ENCODE measurements around the gene CMSS1.
"Not testable (repeated sequence)": the region's sequence is repeated elsewhere in the genome, so short reads cannot be mapped to it uniquely, and the experiment has no call there.

Gene CMSS1

DNA sequence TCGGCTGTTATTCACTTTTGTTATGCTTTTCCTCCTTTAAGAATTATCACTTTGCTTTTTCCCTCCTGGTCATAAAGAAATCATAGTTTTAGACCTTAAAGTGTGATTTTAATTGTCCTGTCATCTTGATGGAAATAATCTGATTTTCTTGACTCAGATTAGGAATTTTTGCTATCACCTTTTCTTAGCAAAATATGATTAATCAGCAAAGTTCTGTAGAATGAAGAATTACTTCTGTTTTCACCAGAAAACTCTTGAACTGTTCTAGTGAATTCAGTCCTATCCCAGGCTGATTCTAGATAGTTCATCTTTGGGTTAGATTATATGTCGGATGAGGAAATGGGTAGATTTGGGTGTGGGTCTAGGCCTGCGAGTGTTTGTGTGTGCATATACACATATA, 12.2 kb downstream of the CMSS1 start:
- no peak for TF ChIP-seq CTCF (IDR thresholded peaks at IDR 0.05; ENCODE audit: low read depth, low read length, missing control alignments)
- no peak for DNase-seq (ENCODE audit: low read depth)
- no peak overlapping the region for H3K4me3 ChIP-seq (ENCODE audit: low read depth, low read length)

DNA sequence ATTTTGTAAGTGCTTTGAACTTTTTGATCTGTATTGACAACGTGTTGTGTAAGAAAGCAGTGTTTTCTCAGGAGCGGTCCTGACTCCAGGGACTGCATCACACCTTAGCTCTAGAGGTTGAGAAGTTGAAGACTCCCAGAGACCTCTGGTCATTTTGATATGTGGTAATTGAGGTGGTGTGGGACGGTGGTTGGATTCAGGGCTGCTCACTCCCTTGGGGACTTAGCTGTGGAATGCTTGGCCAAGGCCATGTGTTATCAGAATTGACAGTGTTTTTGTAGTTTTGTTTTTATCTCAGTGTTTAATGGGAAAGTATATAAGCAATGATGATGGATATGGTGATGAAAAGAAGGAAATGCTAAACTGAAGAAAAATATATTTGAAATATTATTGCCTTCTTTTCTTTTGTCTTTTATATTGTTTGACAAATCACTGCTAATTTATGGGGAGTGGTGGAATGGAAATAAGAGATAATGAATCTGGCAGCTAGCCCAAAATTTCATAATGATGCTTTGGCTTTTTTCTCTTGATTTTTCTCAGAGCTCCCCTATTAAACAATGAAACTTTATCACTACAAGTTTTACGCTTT, 16.0 kb downstream of the CMSS1 start:
- no peak overlapping the region for H3K4me3 ChIP-seq (ENCODE audit: low read depth, low read length)
- TF ChIP-seq CTCF (IDR thresholded peaks at IDR 0.05; ENCODE audit: low read depth, low read length, missing control alignments): no peak
- no peak for DNase-seq (ENCODE audit: low read depth)

DNA sequence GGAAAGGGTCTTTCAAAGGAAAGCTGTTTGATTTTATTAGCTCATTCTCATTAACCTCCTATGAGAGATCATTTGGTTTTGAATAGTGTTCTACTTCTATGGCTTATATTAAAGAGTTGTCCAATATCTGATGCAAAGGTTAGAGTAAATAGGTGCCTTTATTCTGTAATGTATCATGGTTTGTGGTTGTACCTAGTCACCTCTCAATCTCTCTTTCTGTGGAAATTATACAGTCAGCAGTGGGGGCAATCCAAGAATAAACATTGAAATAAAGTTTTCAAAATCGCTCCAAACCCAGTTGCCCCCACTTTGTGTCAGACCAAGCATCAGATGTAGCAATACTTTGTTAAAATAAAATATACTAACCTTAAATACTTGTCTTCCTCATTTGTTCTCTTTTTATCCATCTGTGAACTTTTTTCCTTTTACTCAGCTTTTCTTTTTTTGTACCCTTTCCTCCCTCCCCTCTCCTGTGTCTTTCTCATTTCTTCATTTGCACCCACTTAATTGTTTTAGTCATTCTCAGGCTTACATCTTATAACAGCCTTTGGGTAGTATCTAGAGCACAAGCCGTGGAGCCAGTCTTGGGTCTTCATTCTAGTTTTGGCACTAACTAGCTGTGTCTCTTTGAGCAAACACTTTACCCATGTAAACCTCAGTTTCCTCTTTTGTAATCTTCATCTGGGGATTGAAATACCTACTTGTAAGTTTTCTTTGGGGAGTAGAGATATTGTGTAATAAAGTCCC, 16.7 kb downstream of the CMSS1 start:
- H3K4me3 ChIP-seq (ENCODE audit: low read depth, low read length): no peak overlapping the region
- TF ChIP-seq CTCF (IDR thresholded peaks at IDR 0.05; ENCODE audit: low read depth, low read length, missing control alignments): no peak
- DNase-seq (ENCODE audit: low read depth): no peak

DNA sequence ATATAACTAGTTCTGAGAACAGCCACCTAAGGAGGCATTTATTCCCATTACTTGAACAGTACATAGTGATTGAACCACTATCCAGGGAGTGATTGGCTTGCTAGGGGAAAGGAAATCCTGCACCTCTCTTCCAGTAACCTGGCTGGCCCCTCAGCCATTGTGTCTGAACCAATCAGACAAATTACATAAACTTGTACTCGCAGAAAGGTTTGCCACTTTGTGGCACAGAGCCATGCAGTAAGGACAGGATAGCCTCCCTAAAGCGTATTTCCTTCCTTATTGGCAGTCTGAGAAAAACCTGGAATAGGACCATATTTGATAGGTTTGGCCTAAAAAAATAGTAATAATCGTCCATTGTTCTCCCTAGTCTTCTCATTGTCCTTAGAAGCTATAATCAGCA, 19.0 kb downstream of the CMSS1 start:
- DNase-seq (ENCODE audit: low read depth): no peak
- H3K4me3 ChIP-seq (ENCODE audit: low read depth, low read length): no peak overlapping the region
- no peak for TF ChIP-seq CTCF (IDR thresholded peaks at IDR 0.05; ENCODE audit: low read depth, low read length, missing control alignments)

- TF ChIP-seq CTCF (IDR thresholded peaks at IDR 0.05; ENCODE audit: low read depth, low read length, missing control alignments): no peak
- no peak overlapping the region for H3K4me3 ChIP-seq (ENCODE audit: low read depth, low read length)
- DNase-seq (ENCODE audit: low read depth): no peak
Measured at GRCh38 chr3:99837715-99838114, 20.1 kb downstream of the CMSS1 start.

DNA sequence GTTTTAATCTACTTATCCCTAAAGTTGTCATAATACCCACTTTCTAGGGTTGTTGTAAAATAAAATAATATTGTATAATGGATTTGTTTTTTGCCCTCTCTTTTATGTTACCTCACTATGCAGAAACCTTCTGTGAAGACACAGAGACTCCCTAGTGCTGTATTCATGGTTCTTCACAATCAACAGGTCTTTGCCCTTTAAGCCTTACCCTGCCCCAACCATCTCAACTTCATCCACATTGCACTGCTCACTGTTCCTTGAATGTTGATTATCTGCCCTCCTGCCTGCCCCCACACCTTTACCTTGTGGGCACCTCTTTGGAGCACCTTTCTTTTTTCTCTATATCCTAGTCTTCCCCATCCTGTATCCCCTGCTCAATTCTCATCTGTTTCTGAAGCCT, 21.1 kb downstream of the CMSS1 start:
- no peak overlapping the region for H3K4me3 ChIP-seq (ENCODE audit: low read depth, low read length)
- TF ChIP-seq CTCF (IDR thresholded peaks at IDR 0.05; ENCODE audit: low read depth, low read length, missing control alignments): no peak
- DNase-seq (ENCODE audit: low read depth): no peak

DNA sequence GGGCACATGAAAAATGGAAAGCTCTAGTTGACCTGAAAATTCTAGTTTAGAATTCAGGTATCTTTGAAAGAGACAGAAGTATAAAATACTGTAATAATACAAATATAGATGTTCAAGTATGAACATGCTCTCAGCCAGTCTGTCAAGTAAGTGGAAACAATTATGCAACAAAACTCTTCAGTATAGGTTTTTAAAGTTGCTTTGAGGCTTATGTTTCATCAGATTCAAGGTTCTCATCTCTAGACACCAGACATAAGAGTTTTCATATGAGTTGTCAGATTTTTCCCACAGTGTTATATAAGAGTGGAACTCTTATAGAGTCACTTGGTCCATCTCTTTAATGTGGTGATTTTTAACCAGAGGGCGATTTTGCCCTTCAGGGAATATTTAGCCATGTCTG, 22.0 kb downstream of the CMSS1 start:
- no peak for DNase-seq (ENCODE audit: low read depth)
- no peak for TF ChIP-seq CTCF (IDR thresholded peaks at IDR 0.05; ENCODE audit: low read depth, low read length, missing control alignments)
- H3K4me3 ChIP-seq (ENCODE audit: low read depth, low read length): no peak overlapping the region

DNA sequence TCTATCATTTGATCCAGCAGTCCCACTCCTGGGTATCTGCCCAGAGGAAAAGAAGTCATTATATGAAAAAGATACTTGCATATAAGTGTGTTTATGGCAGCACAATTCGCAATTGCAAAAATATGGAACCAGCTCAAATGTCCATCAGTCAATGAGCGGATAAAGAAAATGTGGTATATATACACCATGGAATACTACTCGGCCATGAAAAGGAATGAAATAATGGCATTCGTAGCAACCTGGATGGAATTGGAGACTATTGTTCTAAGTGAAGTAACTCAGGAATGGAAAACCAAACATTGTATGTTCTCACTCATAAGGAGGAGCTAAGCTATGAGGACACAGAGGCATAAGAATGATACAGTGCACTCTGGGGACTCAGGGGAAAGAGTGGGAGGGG, 24.3 kb downstream of the CMSS1 start:
- H3K4me3 ChIP-seq (ENCODE audit: low read depth, low read length); DNase-seq (ENCODE audit: low read depth): not testable (repeated sequence)
